ENCODE results near the gene RBM20.
"Not testable (repeated sequence)": the region's sequence is repeated elsewhere in the genome, so short reads cannot be mapped to it uniquely, and the experiment has no call there.

RBM20 gene

GRCh38 chr10:110679486-110680272 lies 35.5 kb downstream of the RBM20 start:
- DNase-seq: no peak

- DNase-seq: no peak
Observed at GRCh38 chr10:110680273-110681020, 36.3 kb downstream of the RBM20 start.

- DNase-seq: peak; percentile 75
Observed at GRCh38 chr10:110681023-110681681, 37.0 kb downstream of the RBM20 start.

- no peak for DNase-seq
Observed at GRCh38 chr10:110682348-110682747, 38.2 kb downstream of the RBM20 start.

- no peak for DNase-seq
Observed at GRCh38 chr10:110684800-110685446, 40.8 kb downstream of the RBM20 start.

- no peak for DNase-seq
Observed at GRCh38 chr10:110686047-110686446, 41.9 kb downstream of the RBM20 start.

GRCh38 chr10:110686949-110687348 lies 42.8 kb downstream of the RBM20 start:
- no peak for DNase-seq

- no peak for DNase-seq
Observed at GRCh38 chr10:110687400-110687799, 43.3 kb downstream of the RBM20 start.

- DNase-seq: no peak
Observed at GRCh38 chr10:110691139-110691538, 47.0 kb downstream of the RBM20 start.

GRCh38 chr10:110694263-110694662 lies 50.1 kb downstream of the RBM20 start:
- DNase-seq: no peak

- no peak for DNase-seq
Observed at GRCh38 chr10:110694820-110695538, 50.8 kb downstream of the RBM20 start.

- DNase-seq: no peak
Observed at GRCh38 chr10:110695539-110695886, 51.4 kb downstream of the RBM20 start.

GRCh38 chr10:110696436-110696835 lies 52.3 kb downstream of the RBM20 start:
- no peak for DNase-seq

GRCh38 chr10:110698340-110698739 lies 54.2 kb downstream of the RBM20 start:
- no peak for DNase-seq

GRCh38 chr10:110698782-110699201 lies 54.7 kb downstream of the RBM20 start:
- DNase-seq: no peak

- no peak for DNase-seq
Observed at GRCh38 chr10:110699859-110700468, 55.8 kb downstream of the RBM20 start.

- DNase-seq: no peak
Observed at GRCh38 chr10:110700947-110701616, 56.9 kb downstream of the RBM20 start.

- DNase-seq: no peak
Observed at GRCh38 chr10:110701617-110701971, 57.5 kb downstream of the RBM20 start.

- no peak for DNase-seq
Observed at GRCh38 chr10:110704070-110704469, 59.9 kb downstream of the RBM20 start.

- no peak for DNase-seq
Observed at GRCh38 chr10:110704906-110705476, 60.9 kb downstream of the RBM20 start.

- not testable (repeated sequence) for DNase-seq
Observed at GRCh38 chr10:110705596-110705995, 61.5 kb downstream of the RBM20 start.

All from 8988T (cell line).